HCT116 (cell line): ENCODE data around the gene IFNGR2. TPM values are rescaled to one million over a fixed set of nuclear protein-coding genes. Genes with fewer than 3 reads are reported as not detected.

Source experiments
- ATAC-seq: fragments of 200-7000 bp; cut with Tn5 transposase; 2 replicates; pipeline ENCODE4 v1.9.1; 2020; ENCODE audit warnings: mild to moderate bottlenecking, moderate library complexity
- BruUV-seq: library from RNA; stranded (reverse); fragments of 400-500 nt; replicated peaks from 2 replicates; lab custom pipeline; 2021; lab: Mats Ljungman, UMichigan
- CTCF ChIA-PET: fragments of 300-600 bp; sonication (Branson Sonifier 250); formaldehyde crosslinking; loops from one replicate; lab custom pipeline; 2021; ENCODE audit warnings: antibody characterized with exemption; lab: Charles Lee
- POLR2A ChIA-PET: fragments of 300-600, 350-600 bp; sonication (Branson Sonifier 250); formaldehyde crosslinking; loops from one replicate; lab custom pipeline; 2021; ENCODE audit warnings: antibody characterized with exemption; lab: Charles Lee
- RAD21 ChIA-PET, 2 experiments: fragments of 300-600 bp; sonication (Branson Sonifier 250); formaldehyde crosslinking; loops; one replicate each; lab custom pipeline; 2023; ENCODE audit warnings: low total read pairs in 2 of 2; ENCODE audit not compliant: uncharacterized antibody in 2 of 2, unreplicated experiment in 2 of 2, low non-redundant PET in 1 of 2; lab: Charles Lee
- DNase-seq: peaks from one replicate; pipeline ENCODE4 v3.0.0-alpha.2; 2010; ENCODE audit warnings: low read depth, low spot score
- H2AFZ ChIP-seq: fragments of 200-600 bp; shearing (Covaris generic), sonication (generic); 2 replicates; pipeline ENCODE4 v1.6.1; 2017; ENCODE audit warnings: low read depth, mixed run types, mixed read lengths, antibody characterized with exemption, low read length; ENCODE audit not compliant: poor library complexity, severe bottlenecking
- H3K27ac ChIP-seq: 2 replicates; pipeline ENCODE4 v1.5.1; 2012; ENCODE audit warnings: low read depth, low read length
- H3K27me3 ChIP-seq: fragments of 200-600 bp; sonication (generic); 2 replicates; pipeline ENCODE4 v1.6.1; 2016; ENCODE audit warnings: mixed run types, low read length, mixed read lengths; ENCODE audit not compliant: insufficient read depth
- H3K36me3 ChIP-seq, 2 experiments: fragments of 200-500 bp in 1 of 2; fragments of 200-600 bp in 1 of 2; sonication (Bioruptor generic) in 1 of 2; sonication (generic) in 1 of 2; 2 replicates each; pipeline versions ENCODE4 v1.5.1 to v1.6.1; 2014 to 2016; ENCODE audit warnings: low read length in 2 of 2, inconsistent platforms in 1 of 2, mixed read lengths in 1 of 2, mixed run types in 1 of 2; ENCODE audit not compliant: insufficient read depth in 2 of 2, control insufficient read depth in 1 of 2
- H3K4me1 ChIP-seq, 2 experiments: fragments of 200-600 bp in 1 of 2; sonication (generic) in 1 of 2; 2 replicates each; pipeline versions ENCODE4 v1.5.1 to v1.6.1; 2012 to 2017; ENCODE audit warnings: low read length in 2 of 2, inconsistent platforms in 1 of 2, mild to moderate bottlenecking in 1 of 2, mixed read lengths in 1 of 2, mixed run types in 1 of 2, moderate library complexity in 1 of 2; ENCODE audit not compliant: insufficient read depth in 2 of 2, control insufficient read depth in 1 of 2
- H3K4me2 ChIP-seq: fragments of 200-600 bp; sonication (generic); 2 replicates; pipeline ENCODE4 v1.6.1; 2017; ENCODE audit warnings: mixed run types, low read length, mixed read lengths
- H3K4me3 ChIP-seq, 2 experiments: fragments of 200-600 bp in 1 of 2; sonication (generic) in 1 of 2; replicated peaks in 1 of 2; 2 replicates each; pipeline ENCODE4 v1.5.1; 2011 to 2016; ENCODE audit warnings: low read length in 2 of 2, control low read depth in 1 of 2, low read depth in 1 of 2, mild to moderate bottlenecking in 1 of 2, mixed read lengths in 1 of 2, mixed run types in 1 of 2
- H3K79me2 ChIP-seq: fragments of 200-600 bp; sonication (generic); 2 replicates; pipeline ENCODE4 v1.6.1; 2017; ENCODE audit warnings: mild to moderate bottlenecking, mixed run types, low read length, moderate library complexity, mixed read lengths; ENCODE audit not compliant: insufficient read depth
- H3K9ac ChIP-seq: fragments of 200-600 bp; sonication (generic); 2 replicates; pipeline ENCODE4 v1.6.1; 2016; ENCODE audit warnings: low read length, mixed read lengths
- H3K9me2 ChIP-seq: fragments of 200-600 bp; sonication (generic), shearing (Covaris generic); 2 replicates; pipeline ENCODE4 v1.6.1; 2017; ENCODE audit warnings: mixed run types, mild to moderate bottlenecking, moderate library complexity; ENCODE audit not compliant: insufficient read depth
- H3K9me3 ChIP-seq, 2 experiments: fragments of 200-500 bp in 1 of 2; fragments of 200-600 bp in 1 of 2; sonication (Bioruptor generic) in 1 of 2; sonication (generic) in 1 of 2; 2 replicates each; pipeline ENCODE4 v1.6.1; 2014 to 2017; ENCODE audit warnings: low read length in 2 of 2, mixed read lengths in 2 of 2, inconsistent platforms in 1 of 2, low read depth in 1 of 2, mild to moderate bottlenecking in 1 of 2, mixed run types in 1 of 2, moderate library complexity in 1 of 2; ENCODE audit not compliant: control insufficient read depth in 1 of 2, insufficient read depth in 1 of 2
- H4K20me1 ChIP-seq: fragments of 200-600 bp; sonication (generic), shearing (Covaris generic); 2 replicates; pipeline ENCODE4 v1.6.1; 2017; ENCODE audit warnings: mixed run types, mild to moderate bottlenecking, moderate library complexity; ENCODE audit not compliant: insufficient read depth
- ATF3 ChIP-seq: IDR thresholded peaks from 2 replicates; pipeline ENCODE4 v1.6.1; 2012
- CBX3 ChIP-seq: IDR thresholded peaks from 2 replicates; pipeline ENCODE4 v1.6.1; 2012; ENCODE audit warnings: low read depth
- CEBPB ChIP-seq: IDR thresholded peaks from 2 replicates; pipeline ENCODE4 v1.6.1; 2012; ENCODE audit warnings: low read depth
- CTCF ChIP-seq, 3 experiments: fragments of 200-600 bp in 1 of 3; sonication (generic) in 1 of 3; IDR thresholded peaks in 2 of 3; conservative IDR thresholded peaks in 1 of 3; 2 replicates each; pipeline ENCODE4 v1.5.1; 2012 to 2017; ENCODE audit warnings: low read depth in 2 of 3, low read length in 2 of 3, antibody characterized with exemption in 1 of 3, borderline replicate concordance in 1 of 3, control low read depth in 1 of 3, mild to moderate bottlenecking in 1 of 3, mixed read lengths in 1 of 3, mixed run types in 1 of 3, moderate library complexity in 1 of 3; ENCODE audit not compliant: insufficient read depth in 1 of 3
- EGR1 ChIP-seq: IDR thresholded peaks from 2 replicates; pipeline ENCODE4 v1.6.1; 2012; ENCODE audit warnings: low read depth
- EZH2 ChIP-seq: fragments of 200-600 bp; sonication (generic); IDR thresholded peaks from 2 replicates; pipeline ENCODE4 v1.6.1; 2017; ENCODE audit warnings: antibody characterized with exemption, mixed run types
- EZH2phosphoT487 ChIP-seq: fragments of 200-600 bp; IDR thresholded peaks from 2 replicates; pipeline ENCODE4 v1.6.1; 2018; ENCODE audit warnings: antibody characterized with exemption, borderline replicate concordance
- FOSL1 ChIP-seq: IDR thresholded peaks from 2 replicates; pipeline ENCODE4 v1.6.1; 2012; ENCODE audit warnings: low read depth
- JUND ChIP-seq: IDR thresholded peaks from 2 replicates; pipeline ENCODE4 v1.6.1; 2012
- SIN3A ChIP-seq: IDR thresholded peaks from 2 replicates; pipeline ENCODE4 v1.6.1; 2012; ENCODE audit warnings: low read depth
- SRF ChIP-seq: IDR thresholded peaks from 2 replicates; pipeline ENCODE4 v1.6.1; 2012; ENCODE audit warnings: low read depth
- TCF7L2 ChIP-seq: IDR thresholded peaks from 2 replicates; pipeline ENCODE4 v1.7.0; 2011; ENCODE audit warnings: borderline replicate concordance, inconsistent platforms; ENCODE audit not compliant: insufficient read depth, insufficient read length; ENCODE audit errors: extremely low read depth
- YY1 ChIP-seq: IDR thresholded peaks from 2 replicates; pipeline ENCODE4 v1.6.1; 2011; ENCODE audit warnings: low read length, low read depth, moderate library complexity, mild to moderate bottlenecking; ENCODE audit not compliant: insufficient replicate concordance; ENCODE audit errors: extremely low read depth
- ZBTB33 ChIP-seq: IDR thresholded peaks from 2 replicates; pipeline ENCODE4 v1.6.1; 2011; ENCODE audit warnings: mild to moderate bottlenecking, low read length, moderate library complexity; ENCODE audit not compliant: insufficient replicate concordance; ENCODE audit errors: extremely low read depth
- ZNF274 ChIP-seq: fragments of 200-500 bp; sonication (Bioruptor generic); IDR thresholded peaks from 2 replicates; pipeline ENCODE4 v1.6.1; 2014; ENCODE audit warnings: mild to moderate bottlenecking, low read depth, low read length, inconsistent platforms
- intact Hi-C: fragments of 100-400 bp; cut with micrococcal nuclease; formaldehyde crosslinking; loops from 2 replicates; pipeline ENCODE4 v1.10.0; 2022
- total RNA-seq: library from RNA; stranded (reverse); gene quantifications from one replicate; pipeline ENCODE4 v1.2.1, GENCODE V29; 2021; ENCODE audit not compliant: unreplicated experiment

The IFNGR2 gene
- total RNA-seq, 1 experiment from 2014 or later = 44.6 TPM

GRCh38 chr21:33418691-33419090 lies 15.5 kb downstream of the IFNGR2 start:
- 0 out of 4 replicates have a peak, but pooled peaks cover 0 to 5% of the 10 kb centered on the region in 2 experiments for H3K4me1 ChIP-seq
- no peak overlapping the region for H3K4me3 ChIP-seq
- BruUV-seq = no TSS peak
- peaks cover 4% of the 10 kb centered on the region; the same call in 1 of the 2 replicates for H4K20me1 ChIP-seq
- RAD21 ChIA-PET = no interaction called here
- no peaks in the 10 kb centered on the region for H3K9me2 ChIP-seq
- H3K9ac ChIP-seq = no peak overlapping the region
- H3K27me3 ChIP-seq = no peaks in the 10 kb centered on the region
- no peak overlapping the region for H3K4me2 ChIP-seq
- peaks cover 9 to 21% of the 10 kb centered on the region in 2 experiments for H3K36me3 ChIP-seq
- DNase-seq = no peak
- no peak overlapping the region for H2AFZ ChIP-seq
- TF ChIP-seq YY1 (no peak), SIN3A (no peak), ATF3 (no peak), EGR1 (no peak), ZNF274 (no peak), ZBTB33 (no peak), FOSL1 (no peak), TCF7L2 (no peak), CEBPB (no peak), CTCF (IDR thresholded peaks at IDR 0.05 in 2 of 3, conservative IDR thresholded peaks at IDR 0.05 in 1 of 3; ENCODE audit: borderline replicate concordance in 1 of 3, insufficient read depth in 1 of 3, low read depth in 2 of 3, low read length in 2 of 3) (no peak), EZH2 (no peak), EZH2phosphoT487 (no peak), JUND (no peak), CBX3 (no peak), SRF (no peak)
- intact Hi-C loops = no loop called here
- CTCF ChIA-PET = no interaction called here
- H3K79me2 ChIP-seq = peaks cover 34% of the 10 kb centered on the region
- H3K9me3 ChIP-seq = no peaks in the 10 kb centered on the region
- POLR2A ChIA-PET = no interaction called here
- ATAC-seq = no peak
- H3K27ac ChIP-seq = no peak overlapping the region
